ENCODE results near the gene RABGAP1L. TPM values are rescaled to one million over a fixed set of nuclear protein-coding genes. Genes with fewer than 3 reads are reported as not detected.

The RABGAP1L gene
- total RNA-seq, 1 donor from 2014 or later, result 17.0 TPM

- DNase-seq (ENCODE audit: low spot score) (peak; percentile 76), ATAC-seq (peak; percentile 98)
These were observed 783.4 kb downstream of the RABGAP1L start for GRCh38 chr1:174942547-174943255.

- ATAC-seq (no peak), DNase-seq (ENCODE audit: low spot score) (no peak)
These were observed 786.7 kb downstream of the RABGAP1L start for GRCh38 chr1:174946031-174946430.

DNA sequence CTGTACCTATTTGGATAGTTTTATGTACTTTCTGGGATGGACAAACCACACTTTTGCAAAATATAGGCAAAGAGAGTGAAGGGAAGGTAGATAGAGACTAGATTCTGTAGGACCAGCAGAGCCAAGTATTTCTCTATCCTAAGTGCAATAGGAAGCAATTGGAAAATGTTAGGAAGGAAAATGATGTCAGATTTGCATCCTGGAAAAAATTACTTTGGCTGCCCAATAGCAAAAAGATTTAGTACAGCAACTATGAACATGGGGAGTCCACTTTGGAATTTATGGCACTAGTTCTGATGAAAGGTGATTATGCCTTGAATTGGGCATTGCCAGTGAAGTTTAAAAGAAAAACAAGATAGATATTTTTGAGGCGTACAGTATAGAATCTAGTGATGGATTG is 789.7 kb downstream of the RABGAP1L start:
- no peak for DNase-seq (ENCODE audit: low spot score)
- ATAC-seq, result no peak

DNA sequence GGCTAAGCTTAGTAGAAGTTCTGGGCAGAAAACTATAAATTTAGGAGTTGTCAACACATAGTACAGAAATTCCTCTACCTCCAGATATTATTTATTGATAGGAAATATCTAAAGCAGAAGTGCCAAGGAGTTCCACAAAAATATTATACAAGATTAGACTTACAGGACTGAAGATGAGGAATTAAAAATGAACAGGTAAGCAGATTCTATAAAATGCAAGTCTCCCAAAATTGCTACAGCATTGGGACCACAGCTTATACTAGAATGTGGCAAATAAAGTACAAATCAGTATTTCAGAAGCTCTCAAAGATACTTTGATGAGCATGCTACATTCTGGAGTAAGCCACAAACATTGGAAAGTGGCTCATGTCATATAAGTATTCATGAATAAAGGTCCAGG is 790.3 kb downstream of the RABGAP1L start:
- DNase-seq (ENCODE audit: low spot score) (no peak), ATAC-seq (no peak)

DNA sequence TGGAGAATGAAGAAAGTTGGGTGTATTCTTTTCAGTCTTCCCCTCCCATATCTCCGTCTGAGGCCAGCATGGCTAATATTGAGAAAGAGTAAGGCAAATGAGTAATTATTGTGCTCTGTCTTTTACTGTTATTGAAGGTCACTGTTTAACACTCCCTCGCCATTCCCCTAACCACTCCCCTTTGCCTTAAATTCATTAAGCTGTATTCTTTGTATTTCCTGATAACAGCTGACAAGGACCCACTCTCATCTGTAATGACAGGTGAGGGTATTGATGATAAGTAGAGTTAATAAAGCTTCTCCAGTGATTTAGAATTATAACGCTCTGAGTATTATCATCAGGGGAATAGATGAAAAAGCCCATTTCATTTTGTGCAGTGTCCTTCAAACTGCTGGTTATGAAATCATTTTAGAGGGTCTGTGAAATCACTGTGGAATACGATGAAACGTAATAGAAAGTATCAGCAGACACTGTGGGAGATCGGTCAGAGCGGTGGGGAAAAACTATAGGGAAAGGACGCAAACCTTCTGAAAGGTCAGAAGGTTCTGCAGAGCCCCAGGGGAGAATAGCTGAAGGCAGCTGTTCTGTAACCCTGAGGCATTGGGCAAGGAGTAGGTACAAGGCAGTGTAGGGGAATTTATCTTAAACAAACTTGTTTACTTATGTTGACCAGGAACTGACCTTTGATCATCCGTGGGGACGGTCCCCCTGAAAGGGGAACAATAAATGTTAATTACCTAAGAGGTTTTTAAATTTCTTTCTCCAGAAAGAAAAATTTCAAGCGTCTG is 794.2 kb downstream of the RABGAP1L start:
- peak; percentile 44 for ATAC-seq
- no peak for DNase-seq (ENCODE audit: low spot score)

DNA sequence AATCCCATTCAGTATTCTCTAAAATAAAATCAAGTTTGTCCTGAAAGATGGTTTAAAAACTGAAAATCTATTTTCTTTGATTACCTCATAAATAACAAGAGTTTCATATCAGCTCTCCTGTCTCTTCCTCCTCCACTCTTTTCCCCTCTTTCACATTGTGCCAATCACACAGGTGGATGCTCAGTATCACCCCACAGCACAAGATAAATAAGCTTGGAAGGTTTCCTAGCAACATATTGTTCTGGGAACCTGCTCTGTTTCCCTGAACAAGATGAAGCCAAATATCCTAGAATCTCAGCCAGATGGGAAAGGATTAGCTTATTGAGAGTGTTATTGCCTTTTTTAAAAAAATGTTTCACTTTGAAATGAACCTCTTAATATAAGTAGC is 794.7 kb downstream of the RABGAP1L start:
- ATAC-seq, result peak; percentile 58
- DNase-seq (ENCODE audit: low spot score), result no peak

GRCh38 chr1:174954671-174955669 is 795.6 kb downstream of the RABGAP1L start:
- ATAC-seq, result peak; percentile 56
- DNase-seq (ENCODE audit: low spot score), result no peak

DNA sequence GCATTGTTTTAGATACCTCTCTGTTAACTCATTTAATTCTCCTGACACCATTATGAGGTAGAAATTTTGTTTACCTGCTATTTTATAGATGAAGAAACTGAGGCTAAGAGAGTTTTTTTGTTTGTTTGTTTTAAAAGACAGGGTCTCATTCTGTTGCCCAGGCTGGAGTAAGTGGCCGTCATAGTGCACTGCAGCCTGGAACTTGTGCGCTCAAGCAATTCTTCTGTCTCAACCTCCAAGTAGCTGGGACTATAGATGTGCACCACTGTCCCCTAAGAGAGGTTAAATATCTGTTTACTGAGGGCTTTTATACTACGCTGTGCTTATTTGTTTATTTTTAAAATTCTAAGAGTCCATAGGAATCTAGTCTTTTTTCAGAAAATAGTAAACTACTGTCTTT is 796.8 kb downstream of the RABGAP1L start:
- DNase-seq (ENCODE audit: low spot score) (no peak), ATAC-seq (no peak)

DNA sequence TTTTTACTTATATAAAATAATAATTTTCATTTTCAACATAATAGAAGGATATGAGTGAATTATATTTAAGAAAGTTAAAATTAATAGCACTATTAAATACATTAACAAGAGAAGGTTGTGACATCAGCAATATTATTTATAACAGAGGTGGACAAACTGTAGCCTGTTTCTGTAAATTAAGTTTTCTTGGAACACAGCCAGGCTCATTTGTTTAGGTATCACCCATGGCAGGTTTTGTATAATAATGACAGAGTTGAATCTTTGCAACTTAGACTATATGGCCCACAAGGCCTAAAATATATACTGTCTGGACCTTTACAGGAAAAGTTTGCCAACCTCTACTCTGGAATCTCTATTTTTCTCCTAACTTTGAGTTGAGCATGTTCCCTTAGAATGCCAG is 797.7 kb downstream of the RABGAP1L start:
- no peak for ATAC-seq

DNA sequence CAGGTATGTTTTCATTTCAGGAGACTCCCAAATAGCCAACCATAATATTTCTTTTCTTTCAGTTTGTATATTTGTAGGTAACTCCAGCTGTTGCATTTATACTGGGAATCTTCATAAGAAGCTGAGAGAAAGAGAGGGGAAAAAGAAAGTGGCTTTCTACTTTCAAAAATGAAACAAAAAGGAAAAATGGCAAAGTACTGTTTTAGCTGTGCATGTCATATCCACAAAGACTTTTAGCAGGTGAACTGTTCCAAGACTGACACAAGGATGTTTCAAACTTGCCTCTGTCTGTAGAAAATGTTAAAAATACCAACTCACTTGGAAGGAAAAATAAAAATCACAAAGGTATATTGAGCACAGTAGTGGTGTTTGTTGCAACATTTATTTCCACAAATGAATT is 798.5 kb downstream of the RABGAP1L start:
- no peak for ATAC-seq
- DNase-seq (ENCODE audit: low spot score), result no peak

More for the DNA sequence above, 797.7 kb downstream of the RABGAP1L start:
- no peak for DNase-seq (ENCODE audit: low spot score)

DNA sequence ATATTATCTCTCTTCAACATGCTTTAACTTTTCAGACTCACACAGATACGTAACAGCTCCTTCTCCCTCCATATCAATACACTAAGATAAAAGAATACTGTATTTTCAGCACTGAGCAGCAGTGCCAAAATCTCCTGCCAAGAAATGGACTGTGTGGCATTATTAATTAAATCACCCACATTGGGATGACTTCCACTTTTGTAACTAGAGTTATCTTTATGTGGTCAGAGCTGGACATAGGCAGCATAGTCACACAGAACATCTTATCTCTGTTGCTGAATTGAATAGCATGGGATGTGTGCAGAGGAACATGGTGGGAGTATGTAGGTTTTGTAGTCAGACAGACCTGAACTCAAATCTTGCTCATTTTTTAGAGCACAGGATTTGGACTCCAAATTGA is 799.1 kb downstream of the RABGAP1L start:
- DNase-seq (ENCODE audit: low spot score), result no peak
- ATAC-seq, result no peak

GRCh38 chr1:174960362-174960761 is 801.0 kb downstream of the RABGAP1L start:
- DNase-seq (ENCODE audit: low spot score) (no peak), ATAC-seq (no peak)

DNA sequence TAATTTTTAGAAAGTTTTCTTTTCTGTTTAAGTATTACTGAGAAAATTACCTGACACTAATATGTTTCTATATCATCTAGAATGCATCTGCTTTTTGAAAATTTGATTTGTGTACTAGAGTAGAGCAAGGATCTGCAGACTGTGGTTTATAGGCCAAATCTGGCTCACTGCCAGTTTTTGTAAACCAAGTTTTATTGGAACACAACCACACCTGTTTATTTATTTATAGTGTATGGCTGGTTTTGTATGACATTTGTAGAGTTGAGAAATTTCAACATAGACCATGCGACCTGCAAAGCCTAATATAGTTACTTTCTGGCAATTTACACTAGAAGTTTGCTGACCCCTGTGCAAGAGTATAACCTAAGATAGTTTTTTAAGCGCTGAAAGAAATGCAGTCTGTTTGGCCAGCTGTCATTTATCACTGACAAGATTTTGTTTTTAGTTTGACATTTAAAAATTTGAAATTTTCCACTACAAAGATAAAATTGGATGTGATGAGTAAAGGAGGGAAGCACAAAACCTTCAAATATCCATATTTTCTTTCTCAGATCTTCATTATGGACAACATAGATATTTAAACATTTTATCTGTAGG is 804.3 kb downstream of the RABGAP1L start:
- DNase-seq (ENCODE audit: low spot score) (no peak), ATAC-seq (no peak)

DNA sequence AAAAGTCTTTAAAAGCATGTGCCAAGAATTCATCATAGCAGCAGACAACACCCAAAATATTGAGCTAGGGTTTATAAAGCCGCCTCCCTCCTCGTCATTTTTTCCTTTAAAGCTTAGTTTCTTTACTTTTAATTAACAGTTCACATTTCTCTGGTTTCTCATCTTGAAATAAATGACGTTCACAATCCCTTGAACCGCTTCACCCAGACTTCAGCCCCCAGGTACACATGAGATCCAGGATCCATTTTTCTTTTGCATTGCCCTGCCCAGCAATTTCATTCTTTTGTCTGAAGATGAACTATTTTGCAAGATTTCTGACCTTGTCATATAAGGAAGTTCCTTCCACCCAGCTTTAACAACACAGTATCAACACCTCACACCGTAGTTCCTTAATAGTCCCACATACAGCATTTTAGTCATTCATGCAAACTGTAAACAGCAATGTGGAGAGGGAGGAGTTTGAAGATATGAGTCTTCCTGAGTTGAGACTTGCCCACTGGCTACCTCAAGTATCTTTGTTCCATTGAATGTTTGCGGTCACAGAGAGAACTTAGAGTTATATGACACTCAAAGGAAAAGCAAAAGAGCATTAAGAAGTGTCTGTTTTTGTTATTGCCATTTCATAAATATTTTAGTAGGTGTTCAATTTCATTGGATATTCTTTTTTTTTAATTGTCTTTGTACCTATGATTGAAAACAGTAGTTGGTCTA is 805.1 kb downstream of the RABGAP1L start:
- no peak for DNase-seq (ENCODE audit: low spot score)

DNA sequence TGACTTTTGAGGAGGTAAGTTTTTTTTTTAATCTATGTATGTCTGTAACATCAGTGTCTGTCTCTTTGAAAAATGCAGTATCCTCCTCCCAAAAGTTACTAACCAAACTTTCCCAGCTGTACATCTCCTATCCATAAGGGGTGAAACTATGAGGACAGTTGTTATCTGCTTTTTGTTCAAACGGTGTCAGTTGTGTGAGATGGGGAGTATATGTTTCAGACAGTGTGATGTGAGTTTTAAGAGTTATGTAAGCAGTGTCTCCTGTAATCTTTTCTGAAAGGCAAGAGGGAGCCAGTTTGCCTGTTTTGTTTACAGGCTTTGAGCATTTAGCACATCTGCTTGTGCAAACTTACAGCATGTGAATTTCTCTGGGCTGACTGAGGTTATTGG is 805.6 kb downstream of the RABGAP1L start:
- ATAC-seq, result peak; percentile 72
- no peak for DNase-seq (ENCODE audit: low spot score)

More for the DNA sequence above, 805.1 kb downstream of the RABGAP1L start:
- ATAC-seq, result peak; percentile 39

- no peak for DNase-seq (ENCODE audit: low spot score)
- peak; percentile 50 for ATAC-seq
These were observed 806.2 kb downstream of the RABGAP1L start for GRCh38 chr1:174965362-174966007.

DNA sequence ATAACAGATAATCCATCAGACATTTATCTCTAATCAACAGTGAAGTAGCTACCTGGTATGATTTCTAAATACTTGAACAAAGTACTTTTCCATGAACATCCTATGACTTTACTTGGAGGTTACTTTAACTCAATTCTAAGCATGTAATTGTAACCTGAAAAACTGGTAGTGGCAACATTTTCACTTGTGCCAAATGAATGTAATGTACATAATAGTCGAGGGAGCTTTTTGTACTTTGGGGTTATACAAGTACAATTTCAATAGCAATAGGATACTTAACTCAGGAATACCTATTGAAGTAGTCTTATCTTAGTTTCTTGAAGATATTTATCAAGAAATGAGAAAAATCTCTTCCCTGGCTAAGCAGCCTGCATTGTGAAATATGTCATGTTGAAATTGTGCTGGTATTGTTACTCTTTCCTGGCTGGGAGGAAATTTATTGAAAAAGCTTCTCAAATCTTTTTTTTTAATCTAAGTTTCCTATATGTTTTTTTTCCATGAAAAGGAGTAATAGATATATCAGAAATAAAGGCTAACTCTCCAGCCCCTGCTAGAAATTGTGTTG is 806.8 kb downstream of the RABGAP1L start:
- ATAC-seq, result no peak
- DNase-seq (ENCODE audit: low spot score), result no peak

- peak; percentile 67 for ATAC-seq
- DNase-seq (ENCODE audit: low spot score), result no peak
These were observed 808.8 kb downstream of the RABGAP1L start for GRCh38 chr1:174967845-174968705.
